GM18502 (cell line): ENCODE results near the gene OR2A42.
"Not testable (repeated sequence)": the region's sequence is repeated elsewhere in the genome, so short reads cannot be mapped to it uniquely, and the experiment has no call there.

Experiments used
- ATAC-seq: cut with Tn5 transposase; IDR thresholded peaks from one replicate; pipeline ENCODE4 v1.9.1; 2021; ENCODE audit warnings: mild to moderate bottlenecking; ENCODE audit not compliant: unreplicated experiment, poor library complexity

OR2A42 gene

GRCh38 chr7:144226866-144227265 lies 12.5 kb downstream of the OR2A42 start:
- not testable (repeated sequence) for ATAC-seq

- ATAC-seq, result not testable (repeated sequence)
These were observed 15.7 kb downstream of the OR2A42 start for GRCh38 chr7:144223675-144224074.

- not testable (repeated sequence) for ATAC-seq
These were observed 18.9 kb downstream of the OR2A42 start for GRCh38 chr7:144220531-144220930.

GRCh38 chr7:144219149-144219548 lies 20.3 kb downstream of the OR2A42 start:
- peak; percentile 64 for ATAC-seq

GRCh38 chr7:144218581-144218980 lies 20.8 kb downstream of the OR2A42 start:
- ATAC-seq, result not testable (repeated sequence)

GRCh38 chr7:144217200-144217599 lies 22.2 kb downstream of the OR2A42 start:
- not testable (repeated sequence) for ATAC-seq

GRCh38 chr7:144205306-144205705 lies 34.1 kb downstream of the OR2A42 start:
- ATAC-seq, result not testable (repeated sequence)

GRCh38 chr7:144203086-144203485 lies 36.3 kb downstream of the OR2A42 start:
- ATAC-seq, result not testable (repeated sequence)

GRCh38 chr7:144201978-144202377 lies 37.4 kb downstream of the OR2A42 start:
- peak; percentile 21 for ATAC-seq

- ATAC-seq, result not testable (repeated sequence)
These were observed 40.5 kb downstream of the OR2A42 start for GRCh38 chr7:144198934-144199333.

GRCh38 chr7:144195212-144195872 lies 44.1 kb downstream of the OR2A42 start, which contains the start of gene ARHGEF35:
Gene ARHGEF35, minus strand, starts transcription at chr7:144195833. Its CDS starts 7,450 bp downstream, at chr7:144188383.
- ATAC-seq, result peak; percentile 75

GRCh38 chr7:144194453-144194852 lies 45.0 kb downstream of the OR2A42 start:
- ATAC-seq, result not testable (repeated sequence)

- not testable (repeated sequence) for ATAC-seq
These were observed 45.6 kb downstream of the OR2A42 start for GRCh38 chr7:144193782-144194181.

- not testable (repeated sequence) for ATAC-seq
These were observed 50.7 kb downstream of the OR2A42 start for GRCh38 chr7:144188578-144189171.

- ATAC-seq, result not testable (repeated sequence)
These were observed 51.6 kb downstream of the OR2A42 start for GRCh38 chr7:144187848-144188247.

- ATAC-seq, result not testable (repeated sequence)
These were observed 56.2 kb downstream of the OR2A42 start, which contains the start of gene CTAGE4 for GRCh38 chr7:144183166-144183565. Gene CTAGE4, plus strand, starts transcription at chr7:144183466. Its CDS starts 38 bp downstream, at chr7:144183504.

- peak; percentile 42 for ATAC-seq
These were observed 60.3 kb downstream of the OR2A42 start for GRCh38 chr7:144179165-144179479.

- ATAC-seq, result peak; percentile 95
These were observed 60.8 kb downstream of the OR2A42 start for GRCh38 chr7:144178380-144179164.
